Activated naive CD4-positive, alpha-beta T cell treated with anti-CD3 and anti-CD28 coated beads, Interleukin-2, amount 50 U/mL, for 72 hours (primary cell): ENCODE results near the gene RAE1. TPM values are rescaled to one million over a fixed set of nuclear protein-coding genes. Genes with fewer than 3 reads are reported as not detected.

Source experiments
- ATAC-seq, 2 donors: fragments of 150-1000 bp; cut with Tn5 transposase; 2 replicates each; pipeline ENCODE4 v1.10.0; 2021; ENCODE audit warnings: mild to moderate bottlenecking in 2 of 2, moderate library complexity in 2 of 2
- DNase-seq, 2 donors: peaks; one replicate each; pipeline ENCODE4 v3.0.0; 2021 to 2022; ENCODE audit warnings: low spot score in 2 of 2
- H3K27ac Mint-ChIP-seq, 2 donors: one replicate each; pipeline ENCODE4 v1.8.0; 2022; ENCODE audit warnings: mild to moderate bottlenecking in 2 of 2, mixed read lengths in 2 of 2
- H3K36me3 Mint-ChIP-seq, 2 donors: one replicate each; pipeline ENCODE4 v1.8.0; 2022; ENCODE audit warnings: mixed read lengths in 2 of 2
- H3K9me3 Mint-ChIP-seq, 2 donors: one replicate each; pipeline ENCODE4 v1.8.0; 2022; ENCODE audit warnings: mixed read lengths in 2 of 2
- total RNA-seq, 2 donors: library from RNA; stranded (reverse); gene quantifications; one replicate each; pipeline ENCODE4 v1.2.3, GENCODE V29; 2022

RAE1 gene
- total RNA-seq, 2 donors from 2014 or later: 47.3 to 67.5 TPM

GRCh38 chr20:57421253-57422220 lies 70.5 kb downstream of the RAE1 start:
- Mint-ChIP-seq H3K36me3 (no peaks in the 10 kb centered on the region), H3K9me3 (no peaks in the 10 kb centered on the region), H3K27ac (peak overlapping the region in 1 of 2 donors; percentile 44)
- no peak for DNase-seq
- peak in 1 of 2 donors; percentile 20 for ATAC-seq

- Mint-ChIP-seq H3K27ac (no peak overlapping the region), H3K36me3 (no peaks in the 10 kb centered on the region), H3K9me3 (no peaks in the 10 kb centered on the region)
- no peak for ATAC-seq
- DNase-seq: no peak
Observed at GRCh38 chr20:57422254-57422653, 71.2 kb downstream of the RAE1 start.

GRCh38 chr20:57425150-57426013 lies 74.3 kb downstream of the RAE1 start:
- H3K9me3 Mint-ChIP-seq: no peaks in the 10 kb centered on the region
- ATAC-seq (no peak), DNase-seq (no peak)
- no peaks in the 10 kb centered on the region for H3K36me3 Mint-ChIP-seq
- no peak overlapping the region for H3K27ac Mint-ChIP-seq

GRCh38 chr20:57426271-57426689 lies 75.2 kb downstream of the RAE1 start:
- H3K9me3 Mint-ChIP-seq: no peaks in the 10 kb centered on the region
- DNase-seq: no peak
- no peak for ATAC-seq
- no peaks in the 10 kb centered on the region for H3K36me3 Mint-ChIP-seq
- no peak overlapping the region for H3K27ac Mint-ChIP-seq

GRCh38 chr20:57426831-57427230 lies 75.8 kb downstream of the RAE1 start:
- Mint-ChIP-seq H3K27ac (no peak overlapping the region), H3K36me3 (no peaks in the 10 kb centered on the region), H3K9me3 (no peaks in the 10 kb centered on the region)
- DNase-seq (no peak), ATAC-seq (no peak)

- ATAC-seq (no peak), DNase-seq (no peak)
- Mint-ChIP-seq H3K36me3 (peaks cover 0 to 11% of the 10 kb centered on the region in 2 donors), H3K9me3 (no peaks in the 10 kb centered on the region), H3K27ac (no peak overlapping the region)
Observed at GRCh38 chr20:57428324-57429158, 77.5 kb downstream of the RAE1 start.

Other genes starting within 250 kb of the RAE1 start
- gene BMP7, start 84.6 kb upstream of the RAE1 start, total RNA-seq: not detected
- gene SPO11, start 21.5 kb upstream of the RAE1 start, total RNA-seq: not detected
- gene RBM38, start 40.1 kb downstream of the RAE1 start, total RNA-seq: 10 to 100 TPM; 43.4 to 97.5 TPM
- gene CTCFL, start 173.9 kb downstream of the RAE1 start, total RNA-seq: not detected
- gene PCK1, start 209.9 kb downstream of the RAE1 start, total RNA-seq: not detected